Naive thymus-derived CD4-positive, alpha-beta T cell (primary cell): ENCODE data around the gene CLDN2. TPM values are rescaled to one million over a fixed set of nuclear protein-coding genes. Genes with fewer than 3 reads are reported as not detected.

ENCODE experiments used
- ATAC-seq: fragments of 150-1000 bp; cut with Tn5 transposase; 2 replicates; pipeline ENCODE4 v1.10.0; 2021; ENCODE audit warnings: mild to moderate bottlenecking, moderate library complexity
- CTCF ChIA-PET: fragments of 350-600 bp; sonication (Branson Sonifier 250); formaldehyde crosslinking; loops from one replicate; lab custom pipeline; 2021; ENCODE audit warnings: antibody characterized with exemption; lab: Charles Lee
- POLR2A ChIA-PET: fragments of 350-600 bp; sonication (Branson Sonifier 250); formaldehyde crosslinking; loops from one replicate; lab custom pipeline; 2021; ENCODE audit warnings: antibody characterized with exemption, inconsistent platforms; lab: Charles Lee
- DNase-seq, 9 donors: peaks; one replicate each; pipeline versions ENCODE4 v3.0.0 to v3.0.0-alpha.2; 2020 to 2022; ENCODE audit warnings: mixed read lengths in 1 of 9
- H3K27ac ChIP-seq: one replicate; pipeline ENCODE4 v1.7.0; 2013; ENCODE audit warnings: mild to moderate bottlenecking, low read depth, low read length, moderate library complexity
- H3K27me3 ChIP-seq, 2 donors: one replicate each; pipeline ENCODE4 v1.7.0; 2013; ENCODE audit warnings: low read length in 2 of 2, mild to moderate bottlenecking in 2 of 2, moderate library complexity in 2 of 2; ENCODE audit not compliant: control insufficient read depth in 2 of 2, insufficient read depth in 2 of 2
- H3K36me3 ChIP-seq, 3 experiments: 1 replicate in 2 of 3; 2 replicates in 1 of 3; pipeline ENCODE4 v1.7.0; 2013; ENCODE audit warnings: low read length in 3 of 3, mild to moderate bottlenecking in 3 of 3, moderate library complexity in 1 of 3; ENCODE audit not compliant: insufficient read depth in 3 of 3, control insufficient read depth in 2 of 3
- H3K4me1 ChIP-seq, 2 donors: one replicate each; pipeline ENCODE4 v1.7.0; 2013; ENCODE audit warnings: low read length in 2 of 2, mild to moderate bottlenecking in 2 of 2, moderate library complexity in 1 of 2; ENCODE audit not compliant: control insufficient read depth in 2 of 2, insufficient read depth in 2 of 2
- H3K4me3 ChIP-seq: 2 replicates; pipeline ENCODE4 v1.7.0; 2013; ENCODE audit warnings: mild to moderate bottlenecking, low read length
- H3K9me3 ChIP-seq, 3 experiments: 1 replicate in 2 of 3; 2 replicates in 1 of 3; pipeline ENCODE4 v1.7.0; 2013; ENCODE audit warnings: low read length in 3 of 3; ENCODE audit not compliant: control insufficient read depth in 2 of 3
- H3K27ac Mint-ChIP-seq, 9 donors: one replicate each; pipeline ENCODE4 v1.8.0; 2020 to 2022; ENCODE audit warnings: mixed read lengths in 9 of 9, mild to moderate bottlenecking in 8 of 9, moderate library complexity in 5 of 9, inconsistent platforms in 2 of 9
- H3K27me3 Mint-ChIP-seq, 5 donors: one replicate each; pipeline ENCODE4 v1.8.0; 2021 to 2022; ENCODE audit warnings: mixed read lengths in 5 of 5, mild to moderate bottlenecking in 1 of 5
- H3K36me3 Mint-ChIP-seq, 5 donors: one replicate each; pipeline ENCODE4 v1.8.0; 2020 to 2022; ENCODE audit warnings: mixed read lengths in 5 of 5, mild to moderate bottlenecking in 3 of 5, inconsistent platforms in 1 of 5
- H3K4me1 Mint-ChIP-seq, 7 donors: one replicate each; pipeline ENCODE4 v1.8.0; 2020 to 2022; ENCODE audit warnings: mixed read lengths in 7 of 7, mild to moderate bottlenecking in 3 of 7, inconsistent platforms in 1 of 7
- H3K4me3 Mint-ChIP-seq, 10 donors: one replicate each; pipeline ENCODE4 v1.8.0; 2020 to 2022; ENCODE audit warnings: mild to moderate bottlenecking in 10 of 10, mixed read lengths in 10 of 10, moderate library complexity in 6 of 10, inconsistent platforms in 2 of 10
- H3K9me3 Mint-ChIP-seq, 11 donors: one replicate each; pipeline ENCODE4 v1.8.0; 2020 to 2022; ENCODE audit warnings: mixed read lengths in 11 of 11, mild to moderate bottlenecking in 4 of 11, inconsistent platforms in 1 of 11, moderate library complexity in 1 of 11
- intact Hi-C, 2 donors: fragments of 100-400 bp; cut with micrococcal nuclease; formaldehyde crosslinking; loops; one replicate each; pipeline ENCODE4 v1.15.1; 2023
- polyA plus RNA-seq, 2 donors: library from polyadenylated mRNA; unstranded; fragments of 300-500 nt; fragmentation: Illumina TruSeq; gene quantifications; one replicate each; pipeline ENCODE4 v1.2.3, GENCODE V29; 2021
- total RNA-seq, 6 experiments: library from RNA in 5 of 6; stranded (reverse) in 5 of 6; gene quantifications; 1 replicate in 5 of 6; 2 replicates in 1 of 6; pipeline ENCODE4 v1.2.3 and lab custom pipeline; 2021 to 2026

The CLDN2 gene
- total and polyA plus RNA-seq, 7 experiments from 2014 or later, result not detected

- Mint-ChIP-seq H3K36me3 (peaks cover 0 to 18% (median 9%) of the 10 kb centered on the region in 5 donors), H3K9me3 (no peaks in the 10 kb centered on the region), H3K4me3 (no peak overlapping the region), H3K27me3 (no peaks in the 10 kb centered on the region), H3K27ac (no peak overlapping the region), H3K4me1 (peaks cover 0 to 2% (median 0%) of the 10 kb centered on the region in 7 donors)
- DNase-seq (no peak), ATAC-seq (no peak)
- no peak overlapping the region for H3K4me3 ChIP-seq
- H3K27me3 ChIP-seq, result no peaks in the 10 kb centered on the region
- CTCF ChIA-PET, result no interaction called here
- no peak overlapping the region for H3K27ac ChIP-seq
- POLR2A ChIA-PET, result no interaction called here
- H3K4me1 ChIP-seq, result no peaks in the 10 kb centered on the region
- H3K9me3 ChIP-seq, result no peaks in the 10 kb centered on the region
- intact Hi-C loops, result no loop called here
- peaks cover 0 to 5% (median 0%) of the 10 kb centered on the region in 3 experiments for H3K36me3 ChIP-seq
Measured at GRCh38 chrX:106940068-106940467, 19.9 kb downstream of the CLDN2 start.

DNA sequence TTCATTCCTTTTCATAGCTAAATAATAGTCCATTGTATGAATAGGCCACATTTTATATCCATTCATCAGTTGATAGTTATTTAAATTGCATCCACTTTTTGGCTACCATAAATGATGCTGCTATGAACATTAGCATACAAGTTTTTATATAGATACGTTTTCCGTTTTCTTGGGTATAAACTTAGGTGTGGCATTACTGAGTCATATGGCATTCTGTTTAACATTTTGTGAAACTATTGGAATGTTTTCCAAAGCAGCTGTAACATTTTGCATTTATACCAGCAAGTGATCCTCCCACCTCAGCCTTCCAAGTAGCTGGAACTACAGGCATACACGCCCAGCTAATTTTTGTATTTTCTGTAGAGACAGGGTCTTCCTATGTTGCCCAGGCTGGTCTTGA, 26.3 kb downstream of the CLDN2 start:
- Mint-ChIP-seq H3K4me1 (no peaks in the 10 kb centered on the region), H3K36me3 (peaks cover 0 to 12% (median 7%) of the 10 kb centered on the region in 5 donors), H3K4me3 (no peak overlapping the region), H3K27ac (no peak overlapping the region), H3K9me3 (no peaks in the 10 kb centered on the region), H3K27me3 (no peaks in the 10 kb centered on the region)
- intact Hi-C loops, result no loop called here
- DNase-seq (no peak), ATAC-seq (no peak)
- Histone ChIP-seq H3K27ac (no peak overlapping the region), H3K9me3 (no peaks in the 10 kb centered on the region), H3K4me3 (no peak overlapping the region), H3K36me3 (peaks cover 0 to 5% (median 0%) of the 10 kb centered on the region in 3 experiments), H3K4me1 (no peaks in the 10 kb centered on the region), H3K27me3 (no peaks in the 10 kb centered on the region)
- ChIA-PET CTCF (interaction anchor here (0.8 kb wide), 1 partner anchor 8 kb away, joined by 3 read pairs; no protein-coding TSS in a partner anchor), POLR2A (no interaction called here)

DNA sequence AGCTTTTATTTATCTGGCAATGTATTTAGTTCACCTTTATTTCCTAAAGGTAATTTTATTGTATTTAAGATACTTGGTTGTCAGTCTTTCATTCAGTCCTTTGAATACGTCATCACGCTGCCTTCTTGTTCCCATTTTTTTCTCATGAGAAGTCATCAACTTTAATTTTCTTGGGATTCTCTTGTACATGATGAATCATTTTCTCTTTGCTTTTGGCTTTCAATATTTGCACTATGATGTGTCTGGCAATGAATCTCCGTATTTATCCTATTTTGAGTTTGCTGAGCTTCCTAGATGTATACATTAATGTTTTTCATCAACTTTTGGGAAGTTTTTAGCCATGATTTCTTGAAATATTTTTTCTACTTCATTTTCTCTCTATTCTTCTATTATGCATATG, 28.4 kb downstream of the CLDN2 start:
- Mint-ChIP-seq H3K27ac (no peak overlapping the region), H3K27me3 (no peaks in the 10 kb centered on the region), H3K4me1 (no peaks in the 10 kb centered on the region), H3K4me3 (no peak overlapping the region), H3K9me3 (no peaks in the 10 kb centered on the region), H3K36me3 (peaks cover 0 to 4% (median 0%) of the 10 kb centered on the region in 5 donors)
- no peak for DNase-seq
- ChIA-PET CTCF (no interaction called here), POLR2A (no interaction called here)
- no peaks in the 10 kb centered on the region for H3K36me3 ChIP-seq
- ATAC-seq, result no peak
- H3K9me3 ChIP-seq, result no peaks in the 10 kb centered on the region
- H3K27ac ChIP-seq, result no peak overlapping the region
- H3K27me3 ChIP-seq, result no peaks in the 10 kb centered on the region
- no peaks in the 10 kb centered on the region for H3K4me1 ChIP-seq
- intact Hi-C loops, result no loop called here
- H3K4me3 ChIP-seq, result no peak overlapping the region

- CTCF ChIA-PET, result interaction anchor here (0.5 kb wide), 1 partner anchor 408 kb away, joined by 3 read pairs; no protein-coding TSS in a partner anchor
- ATAC-seq (no peak), DNase-seq (no peak)
- no peak overlapping the region for H3K27ac Mint-ChIP-seq
- POLR2A ChIA-PET, result no interaction called here
- Histone ChIP-seq H3K36me3 (no peaks in the 10 kb centered on the region), H3K4me3 (no peak overlapping the region), H3K4me1 (no peaks in the 10 kb centered on the region), H3K9me3 (no peaks in the 10 kb centered on the region), H3K27me3 (no peaks in the 10 kb centered on the region), H3K27ac (no peak overlapping the region)
- H3K36me3 Mint-ChIP-seq, result peaks cover 0 to 5% (median 0%) of the 10 kb centered on the region in 5 donors
- no peak overlapping the region for H3K4me3 Mint-ChIP-seq
- H3K9me3 Mint-ChIP-seq, result peaks cover 0 to 3% (median 0%) of the 10 kb centered on the region in 11 donors
- no peaks in the 10 kb centered on the region for H3K27me3 Mint-ChIP-seq
- intact Hi-C loops, result no loop called here
- no peaks in the 10 kb centered on the region for H3K4me1 Mint-ChIP-seq
Measured at GRCh38 chrX:106949366-106949765, 29.2 kb downstream of the CLDN2 start.

- Histone ChIP-seq H3K27ac (no peak overlapping the region), H3K36me3 (no peaks in the 10 kb centered on the region), H3K4me3 (no peak overlapping the region), H3K27me3 (no peaks in the 10 kb centered on the region), H3K4me1 (no peaks in the 10 kb centered on the region), H3K9me3 (no peaks in the 10 kb centered on the region)
- no peak for ATAC-seq
- H3K9me3 Mint-ChIP-seq, result peaks cover 0 to 3% (median 0%) of the 10 kb centered on the region in 11 donors
- H3K27ac Mint-ChIP-seq, result no peak overlapping the region
- peaks cover 0 to 8% (median 0%) of the 10 kb centered on the region in 5 donors for H3K36me3 Mint-ChIP-seq
- POLR2A ChIA-PET, result no interaction called here
- intact Hi-C loops, result no loop called here
- DNase-seq, result no peak
- H3K4me3 Mint-ChIP-seq, result no peak overlapping the region
- CTCF ChIA-PET, result interaction anchor here (1.4 kb wide), 1 partner anchor 56 kb away, joined by 4 read pairs; no protein-coding TSS in a partner anchor
- no peaks in the 10 kb centered on the region for H3K27me3 Mint-ChIP-seq
- H3K4me1 Mint-ChIP-seq, result no peaks in the 10 kb centered on the region
Measured at GRCh38 chrX:106950381-106950780, 30.2 kb downstream of the CLDN2 start.

GRCh38 chrX:106951230-106951629, 31.0 kb downstream of the CLDN2 start:
- peaks cover 0 to 6% (median 0%) of the 10 kb centered on the region in 3 experiments for H3K36me3 ChIP-seq
- no peaks in the 10 kb centered on the region for H3K9me3 ChIP-seq
- no peak overlapping the region for H3K27ac Mint-ChIP-seq
- no peaks in the 10 kb centered on the region for H3K27me3 Mint-ChIP-seq
- ChIA-PET CTCF (interaction anchor here (1.4 kb wide), 1 partner anchor 57 kb away, joined by 4 read pairs; no protein-coding TSS in a partner anchor), POLR2A (no interaction called here)
- no peaks in the 10 kb centered on the region for H3K4me1 ChIP-seq
- H3K36me3 Mint-ChIP-seq, result peaks cover 0 to 12% (median 0%) of the 10 kb centered on the region in 5 donors
- ATAC-seq (no peak), DNase-seq (no peak)
- no peak overlapping the region for H3K4me3 ChIP-seq
- H3K9me3 Mint-ChIP-seq, result peaks cover 0 to 3% (median 0%) of the 10 kb centered on the region in 11 donors
- no peak overlapping the region for H3K27ac ChIP-seq
- H3K27me3 ChIP-seq, result no peaks in the 10 kb centered on the region
- intact Hi-C loops, result no loop called here
- H3K4me3 Mint-ChIP-seq, result no peak overlapping the region
- no peaks in the 10 kb centered on the region for H3K4me1 Mint-ChIP-seq

- no peak overlapping the region for H3K4me3 Mint-ChIP-seq
- ChIA-PET CTCF (interaction anchor here (0.7 to 1.1 kb wide), 2 partner anchors 58 to 471 kb away, joined by 3 read pairs; no protein-coding TSS in a partner anchor), POLR2A (no interaction called here)
- intact Hi-C loops, result loop anchor here in 1 of 2 donors (2.0 kb wide), 1 partner anchor 53 kb away; no protein-coding TSS in a partner anchor
- no peak overlapping the region for H3K27ac Mint-ChIP-seq
- H3K27me3 Mint-ChIP-seq, result no peaks in the 10 kb centered on the region
- Histone ChIP-seq H3K36me3 (peaks cover 0 to 6% (median 0%) of the 10 kb centered on the region in 3 experiments), H3K4me3 (no peak overlapping the region), H3K9me3 (no peaks in the 10 kb centered on the region), H3K27ac (no peak overlapping the region), H3K27me3 (no peaks in the 10 kb centered on the region), H3K4me1 (no peaks in the 10 kb centered on the region)
- DNase-seq (no peak), ATAC-seq (no peak)
- H3K4me1 Mint-ChIP-seq, result no peaks in the 10 kb centered on the region
- peaks cover 0 to 12% (median 0%) of the 10 kb centered on the region in 5 donors for H3K36me3 Mint-ChIP-seq
- peaks cover 0 to 3% (median 0%) of the 10 kb centered on the region in 11 donors for H3K9me3 Mint-ChIP-seq
Measured at GRCh38 chrX:106952089-106952488, 31.9 kb downstream of the CLDN2 start.
